HFF-Myc (cell line): ENCODE data around the gene TGFB1I1.

Source experiments
- DNase-seq: peaks from one replicate; pipeline ENCODE4 v3.0.0-alpha.2; 2011; ENCODE audit warnings: low read depth; ENCODE audit errors: extremely low read depth
- H3K4me3 ChIP-seq: replicated peaks from 2 replicates; pipeline ENCODE4 v1.5.1; 2011; ENCODE audit warnings: low read depth, mild to moderate bottlenecking, control low read depth, low read length
- TF ChIP-seq, protein P1 (sequence below): IDR thresholded peaks from 2 replicates; pipeline ENCODE4 v1.5.1; 2012; ENCODE audit warnings: mild to moderate bottlenecking, low read depth, low read length, control low read depth; ENCODE audit errors: missing control alignments

Gene TGFB1I1

DNA sequence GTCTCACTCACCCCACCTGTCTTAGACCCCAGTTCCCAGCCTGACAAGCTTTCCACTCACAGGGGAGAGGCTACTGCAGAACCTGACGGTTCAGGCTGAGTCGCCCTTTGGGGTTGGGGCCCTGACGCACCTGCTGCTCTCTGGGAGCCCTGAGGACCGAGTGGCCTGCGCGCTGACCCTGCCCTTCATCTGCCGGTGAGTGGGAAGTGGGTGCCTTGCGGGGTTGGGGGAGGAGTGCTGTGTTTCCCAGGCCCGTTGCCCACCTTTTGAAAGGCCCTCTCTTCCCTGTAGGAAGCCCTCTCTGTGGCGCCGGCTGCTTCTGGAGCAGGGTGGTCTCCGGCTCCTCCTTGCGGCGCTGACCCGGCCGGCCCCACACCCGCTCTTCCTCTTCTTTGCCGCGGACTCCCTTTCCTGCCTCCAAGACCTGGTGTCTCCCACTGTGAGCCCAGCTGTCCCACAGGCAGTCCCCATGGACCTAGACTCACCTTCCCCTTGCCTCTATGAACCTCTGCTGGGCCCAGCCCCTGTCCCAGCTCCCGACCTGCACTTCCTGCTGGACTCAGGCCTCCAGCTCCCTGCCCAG, 6.1 kb upstream of the TGFB1I1 start:
- DNase-seq = no peak
- TF ChIP-seq, protein P1, sequence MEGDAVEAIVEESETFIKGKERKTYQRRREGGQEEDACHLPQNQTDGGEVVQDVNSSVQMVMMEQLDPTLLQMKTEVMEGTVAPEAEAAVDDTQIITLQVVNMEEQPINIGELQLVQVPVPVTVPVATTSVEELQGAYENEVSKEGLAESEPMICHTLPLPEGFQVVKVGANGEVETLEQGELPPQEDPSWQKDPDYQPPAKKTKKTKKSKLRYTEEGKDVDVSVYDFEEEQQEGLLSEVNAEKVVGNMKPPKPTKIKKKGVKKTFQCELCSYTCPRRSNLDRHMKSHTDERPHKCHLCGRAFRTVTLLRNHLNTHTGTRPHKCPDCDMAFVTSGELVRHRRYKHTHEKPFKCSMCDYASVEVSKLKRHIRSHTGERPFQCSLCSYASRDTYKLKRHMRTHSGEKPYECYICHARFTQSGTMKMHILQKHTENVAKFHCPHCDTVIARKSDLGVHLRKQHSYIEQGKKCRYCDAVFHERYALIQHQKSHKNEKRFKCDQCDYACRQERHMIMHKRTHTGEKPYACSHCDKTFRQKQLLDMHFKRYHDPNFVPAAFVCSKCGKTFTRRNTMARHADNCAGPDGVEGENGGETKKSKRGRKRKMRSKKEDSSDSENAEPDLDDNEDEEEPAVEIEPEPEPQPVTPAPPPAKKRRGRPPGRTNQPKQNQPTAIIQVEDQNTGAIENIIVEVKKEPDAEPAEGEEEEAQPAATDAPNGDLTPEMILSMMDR = no peak
- H3K4me3 ChIP-seq = no peak overlapping the region

DNA sequence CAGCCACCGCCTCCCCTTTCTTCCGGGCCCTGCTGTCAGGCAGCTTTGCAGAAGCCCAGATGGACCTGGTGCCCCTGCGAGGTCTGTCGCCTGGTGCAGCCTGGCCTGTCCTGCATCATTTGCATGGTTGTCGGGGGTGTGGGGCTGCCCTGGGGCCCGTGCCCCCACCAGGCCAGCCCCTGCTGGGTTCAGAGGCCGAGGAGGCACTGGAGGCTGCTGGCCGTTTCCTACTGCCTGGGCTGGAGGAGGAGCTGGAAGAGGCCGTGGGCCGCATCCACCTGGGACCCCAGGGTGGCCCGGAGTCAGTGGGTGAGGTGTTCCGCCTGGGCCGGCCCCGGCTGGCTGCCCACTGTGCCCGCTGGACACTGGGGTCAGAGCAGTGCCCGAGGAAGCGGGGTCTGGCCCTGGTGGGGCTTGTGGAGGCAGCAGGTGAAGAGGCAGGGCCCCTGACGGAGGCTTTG, 5.5 kb upstream of the TGFB1I1 start:
- no peak for DNase-seq
- TF ChIP-seq, protein P1 = no peak

DNA sequence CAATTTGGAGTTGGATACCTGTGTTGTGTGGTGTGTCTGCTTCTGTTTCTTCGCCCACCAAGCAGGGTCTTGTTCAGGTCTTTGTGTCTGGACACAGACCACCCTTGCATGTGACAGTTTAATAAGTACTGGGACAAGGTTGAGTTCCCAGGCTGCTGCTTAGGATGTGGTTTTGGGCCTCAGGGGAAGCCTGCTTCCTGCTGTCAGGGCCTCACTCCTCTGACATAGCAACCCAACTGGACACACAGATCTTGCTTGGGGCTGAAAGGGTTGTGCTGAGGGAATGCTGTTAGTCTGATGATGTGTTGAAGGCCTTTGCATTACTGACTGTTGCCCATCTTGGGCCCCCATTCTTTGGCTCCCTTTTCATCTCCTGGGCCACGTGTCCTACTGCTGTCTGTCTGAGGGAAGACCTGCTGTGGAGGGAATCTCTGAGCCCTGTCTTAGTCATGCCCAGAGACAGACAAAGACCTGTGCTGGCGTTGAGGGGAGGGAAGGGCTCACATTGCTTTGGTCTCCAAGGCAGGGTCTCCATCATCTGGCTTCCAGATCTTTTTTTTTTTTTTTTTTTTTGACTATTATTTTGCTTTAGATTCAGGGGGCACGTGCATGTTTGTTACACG, 4.7 kb upstream of the TGFB1I1 start:
- TF ChIP-seq, protein P1 = no peak
- no peak for DNase-seq
- no peak overlapping the region for H3K4me3 ChIP-seq

More for the DNA sequence above, 5.5 kb upstream of the TGFB1I1 start:
- H3K4me3 ChIP-seq = no peak overlapping the region

DNA sequence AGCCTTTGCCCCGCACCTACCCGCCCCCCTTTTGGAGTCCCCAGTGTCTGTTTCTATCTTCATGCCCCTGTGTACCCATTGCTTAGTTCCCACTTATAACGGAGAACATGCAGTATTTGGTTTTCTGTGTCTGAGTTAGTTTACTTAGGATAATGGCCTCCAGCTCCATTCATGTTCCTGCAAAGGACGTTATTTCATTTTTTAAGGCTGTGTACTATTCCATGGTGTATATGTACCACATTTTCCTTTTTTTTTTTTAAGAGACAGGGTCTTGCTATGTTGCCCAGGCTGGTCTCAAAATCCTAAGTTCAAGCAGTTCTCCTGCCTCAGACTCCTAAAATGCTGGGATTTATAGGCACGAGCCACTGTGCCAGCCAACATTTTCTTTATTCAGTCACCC, 4.1 kb upstream of the TGFB1I1 start:
- no peak overlapping the region for H3K4me3 ChIP-seq
- DNase-seq = no peak
- TF ChIP-seq, protein P1 = no peak

DNA sequence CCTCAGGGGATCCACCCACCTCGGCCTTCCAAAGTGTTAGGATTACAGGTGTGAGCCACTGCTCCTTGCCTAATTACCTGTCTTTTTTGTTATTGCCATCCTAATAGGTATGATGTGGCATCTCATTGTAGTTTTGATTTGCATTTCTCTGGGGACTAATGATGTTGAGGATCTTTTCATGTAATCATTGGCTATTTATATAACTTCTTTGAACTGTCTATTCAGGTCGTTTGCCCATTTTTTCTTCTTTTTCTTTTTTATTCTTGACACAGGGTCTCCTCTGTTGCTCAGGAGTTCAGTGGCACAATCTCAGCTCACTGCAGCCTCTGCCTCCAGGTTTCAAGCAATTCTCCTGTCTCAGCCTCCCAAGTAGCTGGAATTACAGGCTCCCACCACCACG, 1.3 kb upstream of the TGFB1I1 start:
- no peak overlapping the region for H3K4me3 ChIP-seq
- TF ChIP-seq, protein P1 = no peak
- DNase-seq = no peak

DNA sequence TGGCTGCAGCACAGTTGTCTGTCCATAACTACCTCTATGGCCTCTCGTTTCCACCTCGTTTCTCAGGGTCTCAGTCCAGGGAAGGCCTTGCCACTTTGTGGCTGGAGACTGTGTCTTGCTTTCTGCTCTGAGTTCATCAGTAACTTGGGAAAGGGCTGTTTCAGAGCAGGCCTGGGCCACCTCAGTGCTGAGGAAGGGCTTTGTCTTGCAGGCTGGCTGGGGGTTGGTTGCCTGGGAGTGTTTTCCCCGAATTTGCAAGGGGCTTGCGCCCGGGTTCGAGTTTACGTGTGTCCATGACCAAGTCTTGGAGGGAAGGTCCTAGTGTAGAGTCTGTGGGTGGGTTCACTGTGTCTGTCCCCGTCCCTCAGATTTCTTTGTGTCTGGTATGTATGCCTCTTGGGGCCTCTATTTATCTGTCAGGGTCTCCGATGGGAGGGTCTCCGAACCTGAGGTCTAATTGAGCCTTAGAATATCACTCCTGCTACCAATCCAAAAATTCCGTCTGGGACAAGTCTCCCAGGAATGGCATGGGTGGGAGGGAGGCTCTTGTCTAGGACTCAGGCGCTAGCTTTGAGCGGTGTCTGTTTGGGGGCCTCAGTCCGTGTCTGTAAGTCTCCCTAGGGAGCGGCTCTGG, 594 bp upstream of the TGFB1I1 start:
- TF ChIP-seq, protein P1 = no peak
- peak overlapping the region; percentile 68 for H3K4me3 ChIP-seq
- DNase-seq = no peak
